GM04503 (cell line): ENCODE data around the gene LCN10.

ENCODE experiments used
- DNase-seq: peaks from one replicate; pipeline ENCODE4 v3.0.0-alpha.2; 2012; ENCODE audit warnings: low read depth

LCN10 gene

DNA sequence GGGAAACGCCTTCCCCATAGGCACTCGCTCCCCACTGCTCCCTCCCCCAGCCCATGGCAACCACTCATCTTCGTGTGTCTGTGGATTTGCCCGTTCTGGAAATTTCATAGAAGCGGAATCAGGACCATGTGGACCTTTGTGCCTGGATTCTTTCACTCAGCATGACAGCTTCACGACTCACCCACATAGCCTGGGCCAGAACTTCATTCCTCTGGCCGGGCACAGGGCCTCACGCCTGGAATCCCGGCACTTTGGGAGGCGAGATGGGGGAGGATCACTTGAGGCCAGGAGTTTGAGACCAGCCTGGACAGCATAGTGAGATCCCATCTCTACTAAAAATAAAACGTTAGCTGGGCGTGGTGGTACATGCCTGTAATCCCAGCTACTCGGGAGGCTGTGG lies 42.4 kb downstream of the LCN10 start:
- DNase-seq, result peak; percentile 11

DNA sequence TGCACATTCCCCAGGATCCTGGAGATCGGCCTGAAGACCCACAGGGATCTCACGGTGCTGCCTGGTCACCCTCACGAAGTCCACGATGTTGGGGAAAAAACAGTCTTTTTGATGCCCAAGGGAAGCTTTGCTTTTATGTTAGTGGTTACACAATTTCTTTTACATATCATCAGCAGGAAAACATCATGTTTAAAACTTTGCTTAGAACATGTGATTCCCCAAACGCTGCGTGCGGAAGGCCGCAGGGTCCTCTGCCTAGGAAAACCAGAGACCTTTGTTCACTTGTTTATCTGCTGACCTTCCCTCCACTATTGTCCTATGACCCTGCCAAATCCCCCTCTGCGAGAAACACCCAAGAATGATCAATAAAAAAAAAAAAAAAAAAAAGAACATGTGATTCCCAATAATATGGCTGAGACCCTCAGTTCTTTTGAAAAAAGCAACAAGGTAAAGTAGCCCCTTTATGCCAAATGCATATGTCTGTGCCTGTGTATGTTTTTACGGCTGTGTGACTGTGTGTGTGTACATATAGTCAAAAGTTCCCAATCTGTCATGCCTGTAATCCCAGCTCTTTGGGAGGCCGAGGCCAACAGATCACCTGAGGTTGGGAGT lies 44.0 kb downstream of the LCN10 start:
- DNase-seq, result no peak

DNA sequence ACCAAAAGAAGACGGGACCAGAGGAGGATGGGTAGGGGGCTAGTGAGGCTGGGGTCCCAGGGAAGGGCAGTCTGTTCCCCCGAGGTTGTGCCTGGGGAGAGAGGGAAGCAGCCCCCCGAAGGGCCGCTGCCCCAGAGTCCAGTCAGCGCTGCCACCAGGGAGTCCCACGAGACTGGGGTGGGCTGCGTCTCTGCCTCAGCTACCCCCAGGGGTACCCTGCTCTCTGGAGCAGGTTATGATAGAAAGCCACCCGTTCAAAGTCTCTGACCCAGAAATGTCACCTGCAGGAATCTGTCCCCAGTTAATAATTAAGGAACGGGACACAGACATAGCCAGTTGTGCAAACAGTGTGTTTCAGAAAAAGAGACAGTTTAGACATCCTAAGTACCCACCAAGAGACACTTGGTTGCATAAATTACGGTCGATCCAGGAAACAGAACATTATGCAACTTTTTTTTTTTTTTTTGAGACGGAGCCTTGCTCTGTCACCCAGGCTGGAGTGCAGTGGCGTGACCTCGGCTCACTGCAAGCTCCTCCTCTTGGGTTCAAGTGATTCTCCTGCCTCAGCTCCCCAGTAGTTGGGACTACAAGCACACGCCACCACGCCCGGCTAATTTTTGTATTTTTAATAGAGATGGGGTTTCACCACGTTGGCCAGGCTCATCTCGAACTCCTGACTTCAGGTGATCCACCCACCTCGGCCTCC lies 44.8 kb downstream of the LCN10 start:
- DNase-seq, result no peak

DNA sequence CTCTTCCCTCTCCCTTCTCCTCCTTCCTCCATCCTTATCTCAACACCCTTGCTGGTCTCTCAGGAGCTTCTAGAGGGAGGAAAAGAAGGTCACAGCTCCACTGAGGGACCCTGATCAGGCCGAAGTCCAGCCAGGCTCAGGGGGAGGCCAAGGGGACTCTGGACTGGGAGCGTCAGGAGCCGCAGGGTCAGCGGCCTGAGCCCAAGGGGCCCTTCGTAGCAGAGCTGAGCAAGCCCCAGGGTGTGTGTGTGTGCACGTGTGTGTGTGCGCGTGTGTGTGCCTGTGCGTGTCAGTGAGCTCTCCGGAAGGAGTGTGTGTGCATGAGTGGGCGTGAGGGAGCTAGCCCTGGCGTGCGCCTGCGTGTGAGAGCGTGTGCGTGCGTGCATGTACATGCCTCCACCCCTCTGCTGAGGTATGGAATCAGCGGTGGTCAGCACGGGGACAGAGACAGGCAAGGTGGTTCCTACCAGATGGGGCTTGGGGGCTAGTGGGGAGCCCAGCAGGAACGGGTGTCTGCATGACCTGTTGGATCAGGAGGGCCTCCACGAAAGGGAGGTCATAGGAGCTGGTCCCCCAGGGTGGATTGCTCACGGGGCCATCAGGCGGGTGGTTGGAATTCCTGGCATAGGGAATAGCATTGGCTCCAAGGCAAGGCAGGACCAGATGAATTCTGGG lies 45.5 kb downstream of the LCN10 start:
- DNase-seq, result no peak

DNA sequence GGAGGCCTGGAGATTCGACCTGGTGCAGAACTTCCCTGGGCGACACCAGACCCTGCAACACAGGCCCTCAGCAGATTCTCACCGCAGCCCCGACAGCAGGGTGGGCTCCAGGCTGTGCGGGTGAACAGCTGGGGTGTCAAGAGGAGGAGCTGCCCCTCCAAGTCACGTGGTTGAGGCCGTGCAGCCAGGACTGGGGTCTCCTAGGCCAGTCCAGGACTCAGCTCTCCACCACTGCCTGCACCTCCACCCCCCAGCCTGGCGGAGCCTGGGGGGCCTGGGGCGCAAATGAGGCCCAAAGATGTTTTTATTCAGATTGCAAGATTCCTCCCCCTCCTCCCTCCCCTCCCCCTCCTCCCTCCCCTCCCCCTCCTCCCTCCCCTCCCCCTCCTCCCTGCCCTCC lies 46.2 kb downstream of the LCN10 start:
- DNase-seq, result no peak

DNA sequence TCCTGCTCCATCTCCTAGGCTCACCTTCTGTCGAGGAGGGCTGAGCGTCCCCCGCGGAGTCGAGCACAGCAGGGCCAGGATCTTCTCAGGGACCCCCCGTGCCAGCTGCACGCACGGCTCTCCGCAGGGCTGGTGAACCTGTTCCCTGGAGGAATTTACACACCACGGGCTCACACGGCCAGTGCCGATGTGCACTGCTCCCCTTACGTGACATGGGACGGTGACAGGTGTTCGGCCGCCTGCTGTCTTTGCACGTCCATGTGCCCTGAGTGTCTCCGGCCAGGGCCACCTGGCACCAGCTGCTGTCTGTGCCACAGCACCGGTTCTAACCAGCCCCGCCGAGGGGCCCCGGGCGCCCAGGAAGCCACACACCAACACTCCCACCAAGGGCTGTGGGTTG lies 46.8 kb downstream of the LCN10 start:
- no peak for DNase-seq

DNA sequence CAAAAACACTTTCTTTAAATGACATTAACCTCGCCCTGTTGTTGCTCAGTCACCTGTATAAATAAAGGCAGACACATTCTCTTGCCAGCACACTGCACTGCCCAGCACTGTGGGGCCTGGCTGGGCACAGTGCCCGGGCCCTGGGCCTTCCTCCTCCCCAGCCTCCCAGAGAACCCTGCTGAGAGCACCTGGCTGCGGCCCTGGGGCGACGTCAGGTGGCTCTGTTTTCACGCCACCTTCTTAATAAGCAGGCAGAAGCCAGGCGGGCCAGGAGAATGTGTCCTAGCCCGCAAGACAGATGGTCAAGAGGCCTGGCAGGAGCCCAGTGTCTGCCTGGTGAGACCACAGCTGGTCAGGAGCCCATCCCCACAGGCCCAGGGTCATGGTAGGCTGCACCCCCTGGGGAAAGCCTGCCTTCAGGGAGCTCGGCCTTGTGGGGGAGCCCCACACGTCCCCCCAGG lies 47.3 kb downstream of the LCN10 start:
- no peak for DNase-seq

DNA sequence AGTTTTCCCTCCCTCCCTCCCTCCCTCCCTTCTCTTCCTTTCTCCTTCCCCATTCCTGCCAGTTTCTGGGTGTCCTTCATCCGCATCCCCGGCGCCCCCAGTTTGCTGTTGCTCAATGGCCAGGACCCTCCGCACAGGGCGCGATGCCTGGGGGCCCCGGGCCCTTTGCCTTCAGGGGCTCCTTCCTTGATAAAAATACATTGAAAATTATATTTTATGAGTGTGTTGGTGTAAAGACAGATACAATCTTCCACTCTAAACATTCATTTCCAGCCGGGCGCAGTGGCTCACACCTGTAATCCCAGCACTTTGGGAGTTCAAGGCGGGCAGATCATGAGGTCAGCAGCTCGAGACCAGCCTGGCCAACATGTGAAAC lies 47.9 kb downstream of the LCN10 start:
- DNase-seq, result no peak

DNA sequence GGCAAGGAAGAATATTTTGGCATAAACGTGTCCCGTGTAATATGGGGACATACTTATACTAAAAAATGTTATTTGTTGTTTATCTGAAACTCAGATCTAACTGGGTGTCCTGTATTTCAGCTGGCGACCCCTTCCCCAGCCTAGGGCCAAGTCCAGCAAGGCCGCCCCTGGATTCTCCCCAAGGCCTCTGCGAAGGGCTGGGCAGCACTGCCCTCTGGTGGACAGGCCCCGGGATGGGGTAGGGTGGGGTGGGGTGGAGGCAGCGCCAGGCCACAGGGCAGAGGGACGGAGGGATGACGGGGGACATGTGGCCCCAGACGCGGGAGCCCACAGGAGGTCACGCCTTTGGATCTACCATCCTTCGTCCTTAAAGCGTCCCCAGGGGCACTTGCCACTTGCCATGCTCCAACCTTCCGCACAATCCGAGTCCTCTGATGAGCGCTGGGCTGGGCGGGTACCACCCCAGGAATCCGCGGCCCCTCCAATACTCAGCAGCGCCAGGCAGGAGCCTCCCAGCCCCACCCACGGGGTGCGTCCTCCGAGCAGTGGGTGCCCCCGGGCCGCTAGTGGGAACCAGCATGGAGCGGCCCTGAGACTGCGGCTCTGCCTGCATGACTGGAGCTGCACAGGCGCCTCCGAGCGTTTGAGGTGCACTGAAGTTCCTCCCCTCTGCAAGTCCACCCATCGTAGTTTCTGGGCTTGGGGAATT lies 48.4 kb downstream of the LCN10 start:
- DNase-seq, result no peak

DNA sequence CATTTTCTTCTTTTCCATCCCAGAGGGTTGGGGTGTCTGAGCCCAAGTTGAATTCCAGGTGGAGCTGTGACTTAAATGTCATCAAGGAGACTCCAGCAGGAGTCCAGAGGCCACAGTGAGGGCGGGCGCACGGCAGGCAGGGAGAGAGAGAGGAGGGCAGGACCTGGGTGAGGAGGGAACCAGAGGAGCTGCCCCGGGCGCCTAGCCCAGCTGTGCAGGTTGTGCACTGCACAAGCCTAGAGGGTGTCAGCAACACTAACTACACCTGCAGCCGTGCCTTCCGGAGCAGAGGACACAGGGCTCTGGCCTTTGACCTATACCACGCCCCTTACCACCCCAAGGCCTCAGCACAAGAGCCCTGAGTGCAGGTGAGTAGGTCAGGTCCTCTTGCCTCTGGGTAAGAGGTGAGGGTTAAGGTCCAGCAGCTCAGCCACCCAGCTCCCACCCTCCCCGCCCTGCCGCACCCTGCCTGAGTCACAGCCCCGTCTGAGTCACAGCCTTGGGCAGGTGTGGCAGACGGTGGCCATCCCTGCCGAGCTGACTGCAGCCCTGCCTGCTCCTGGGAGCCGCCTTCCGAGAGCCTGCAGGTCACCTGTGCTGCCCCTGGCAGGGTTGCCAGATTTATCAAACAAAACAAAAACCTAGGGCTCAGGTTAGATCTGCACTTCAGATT lies 49.1 kb downstream of the LCN10 start:
- DNase-seq, result no peak

DNA sequence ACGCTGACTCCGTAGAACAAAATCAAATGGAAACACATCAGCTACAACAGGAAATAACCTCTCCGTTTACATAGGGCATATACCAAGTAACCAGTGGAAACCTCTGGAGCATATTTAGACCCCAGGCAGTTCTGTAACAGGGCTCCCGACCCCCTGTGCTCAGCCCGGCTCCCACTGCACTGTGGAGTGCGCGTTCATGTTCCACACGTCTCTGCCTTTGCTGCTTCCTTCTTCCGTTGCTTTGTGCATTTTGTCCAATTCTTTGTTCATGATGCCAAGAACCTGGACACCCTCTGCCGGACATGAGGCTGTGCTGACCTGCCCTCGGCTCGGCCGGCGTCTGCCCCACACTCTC lies 49.6 kb downstream of the LCN10 start:
- no peak for DNase-seq

DNA sequence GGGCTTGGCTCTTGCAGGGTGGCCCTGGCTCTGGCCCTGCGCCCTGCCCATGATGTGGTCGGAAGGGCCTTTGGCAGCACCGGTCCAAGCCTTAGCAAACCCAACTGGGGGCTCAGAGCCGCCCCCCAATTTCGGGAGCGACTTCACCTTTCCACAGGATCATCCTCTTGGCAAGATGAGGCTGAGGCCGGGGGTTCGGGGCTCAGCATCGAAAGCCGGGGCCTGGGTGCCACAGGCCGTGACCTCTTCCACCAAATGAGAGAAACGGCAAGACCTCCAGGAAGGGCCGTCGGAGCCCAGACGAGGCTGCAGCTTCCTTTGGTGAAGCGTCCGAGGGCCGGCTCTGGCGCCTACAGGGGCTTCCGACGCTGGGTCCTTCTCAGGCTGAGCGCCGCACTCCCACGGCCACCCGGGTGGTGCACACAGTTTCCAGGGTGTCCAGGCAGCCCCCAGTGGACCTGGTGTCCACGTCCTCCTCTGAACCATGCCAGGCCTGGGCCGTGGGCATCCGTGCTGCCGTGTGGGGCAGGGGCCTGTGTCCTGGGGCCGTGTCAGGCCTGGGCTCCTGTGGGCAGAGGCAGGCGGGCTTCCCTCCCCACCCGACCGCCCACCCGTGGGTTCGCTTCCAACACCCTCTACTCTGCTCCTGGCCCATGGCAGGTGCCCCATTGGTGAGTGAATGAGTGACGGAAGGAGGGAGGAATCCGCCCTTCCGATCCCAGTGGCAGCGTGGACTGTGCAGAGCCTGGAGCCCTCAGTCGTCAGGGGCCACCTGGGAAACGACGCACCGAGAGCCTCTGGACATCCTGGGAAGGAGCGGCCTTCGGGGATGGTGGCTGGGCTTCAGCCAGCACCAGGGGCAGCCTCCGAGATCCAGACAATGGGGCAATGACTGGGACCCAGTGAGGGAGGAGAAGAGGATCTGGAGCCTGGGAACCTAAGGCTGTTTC lies 50.3 kb downstream of the LCN10 start:
- DNase-seq, result no peak

DNA sequence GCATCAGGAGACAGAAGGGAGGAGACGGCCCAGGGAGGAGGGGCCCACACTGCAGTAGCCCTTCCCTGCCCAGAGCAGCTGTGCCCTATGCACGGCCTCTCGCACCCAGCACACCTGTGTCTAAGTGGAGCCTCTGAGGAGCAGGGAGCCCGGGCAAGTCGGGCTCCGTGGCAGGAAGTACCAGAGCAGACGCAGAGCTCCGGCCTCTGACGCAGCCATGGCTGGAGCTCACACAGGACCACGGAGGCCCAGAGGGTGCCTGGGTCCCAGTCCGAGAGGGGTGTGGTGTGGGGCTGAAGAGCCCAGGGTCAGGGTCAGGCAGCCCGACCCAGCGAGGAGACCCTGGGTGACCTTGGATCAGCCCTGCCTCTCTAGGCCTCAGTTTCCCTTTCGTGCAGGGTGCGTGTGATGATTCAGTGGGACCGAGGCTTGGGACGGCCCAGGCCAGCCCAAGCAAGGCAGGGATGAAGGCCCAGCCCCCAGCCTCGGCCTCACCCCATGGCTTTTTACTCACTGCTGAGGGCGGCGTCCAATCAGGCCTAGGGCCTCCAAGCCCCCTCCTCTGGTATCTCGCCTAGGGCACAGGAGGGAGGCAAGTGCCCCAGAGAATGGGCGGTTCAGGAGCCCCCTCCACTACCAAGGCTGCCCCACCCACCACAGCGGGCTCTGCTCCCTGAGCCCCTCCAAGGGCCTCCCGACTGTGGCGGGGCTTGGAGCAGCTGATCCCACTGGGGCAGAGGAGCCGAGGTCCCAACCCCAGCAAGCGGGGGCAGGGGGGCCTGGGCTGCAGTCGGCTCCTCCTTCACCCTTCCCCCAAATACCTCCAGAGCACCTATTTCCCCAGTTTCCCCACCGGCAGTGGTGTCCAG lies 51.2 kb downstream of the LCN10 start:
- DNase-seq, result no peak

DNA sequence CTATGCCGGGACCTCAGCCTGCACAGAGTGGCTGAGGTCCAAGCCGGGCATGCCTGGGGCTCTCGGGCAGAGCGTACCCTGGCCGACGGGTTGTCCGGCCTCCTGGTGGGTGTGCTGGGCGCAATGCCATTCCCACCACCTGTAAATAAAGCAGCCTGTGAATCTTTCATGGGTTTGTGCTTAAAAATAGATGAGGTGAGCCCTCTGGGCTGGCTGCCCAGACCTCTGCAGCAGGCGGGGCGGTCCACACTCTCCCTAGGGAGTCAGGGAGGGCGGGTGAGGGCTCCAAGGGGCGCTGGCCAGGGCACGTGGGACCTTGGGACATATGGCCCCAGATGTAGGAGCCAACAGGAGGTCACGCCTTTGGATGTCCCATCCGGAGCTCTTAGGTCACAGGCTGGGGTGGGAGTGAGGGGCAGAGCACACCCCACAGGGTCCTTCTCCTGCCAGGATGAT lies 51.9 kb downstream of the LCN10 start:
- DNase-seq, result no peak

DNA sequence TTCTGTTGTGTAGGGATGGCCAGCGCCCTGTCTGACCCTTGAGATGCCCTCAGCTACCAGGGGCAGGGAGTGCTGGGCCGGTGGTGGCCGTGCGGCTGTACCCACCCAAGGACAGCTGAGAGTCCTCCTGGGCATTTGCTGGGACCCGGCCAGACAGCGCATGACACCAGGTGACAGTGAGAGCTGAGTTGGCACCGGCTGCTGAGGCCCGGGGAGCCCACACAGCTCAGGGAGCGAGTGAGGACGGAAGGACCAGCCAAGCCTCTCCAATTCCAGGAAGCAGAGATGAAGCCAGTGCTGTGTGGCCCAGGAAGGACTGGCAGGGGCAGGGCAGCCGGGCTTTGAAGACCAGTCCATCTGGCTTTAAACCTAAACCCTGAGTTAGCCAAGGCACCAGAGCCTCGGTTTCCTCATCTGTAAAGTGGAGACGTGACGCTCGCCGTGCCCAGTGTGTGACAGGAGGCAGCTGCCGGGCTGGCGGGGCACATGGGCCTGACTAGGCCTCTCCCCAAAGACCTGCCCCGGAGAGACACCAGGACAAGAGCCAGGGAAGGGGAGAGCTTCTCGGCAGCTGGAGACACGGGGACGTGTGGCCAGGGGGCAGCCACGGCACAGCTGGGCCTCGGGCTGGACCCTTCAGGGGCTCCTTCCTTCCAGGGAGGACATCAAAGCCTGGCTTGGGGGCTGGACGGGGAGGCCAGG lies 52.5 kb downstream of the LCN10 start:
- no peak for DNase-seq

DNA sequence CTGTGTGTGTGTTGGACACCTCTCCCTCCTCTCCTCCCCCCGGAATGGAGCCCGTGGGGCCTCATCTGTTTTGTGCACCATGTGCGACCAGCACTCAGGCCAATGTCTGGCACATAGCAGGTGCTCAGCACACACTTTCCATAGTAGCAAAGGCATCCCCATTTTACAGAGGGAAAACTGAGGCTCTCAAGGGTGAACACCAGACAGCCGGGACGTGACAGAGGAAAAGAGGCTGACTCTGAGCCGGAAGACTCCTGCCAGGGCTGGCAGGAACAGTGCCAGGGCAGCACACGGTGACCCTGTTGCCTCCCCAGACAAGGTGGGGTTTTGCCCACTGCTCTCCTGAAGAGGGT lies 53.7 kb downstream of the LCN10 start:
- no peak for DNase-seq

DNA sequence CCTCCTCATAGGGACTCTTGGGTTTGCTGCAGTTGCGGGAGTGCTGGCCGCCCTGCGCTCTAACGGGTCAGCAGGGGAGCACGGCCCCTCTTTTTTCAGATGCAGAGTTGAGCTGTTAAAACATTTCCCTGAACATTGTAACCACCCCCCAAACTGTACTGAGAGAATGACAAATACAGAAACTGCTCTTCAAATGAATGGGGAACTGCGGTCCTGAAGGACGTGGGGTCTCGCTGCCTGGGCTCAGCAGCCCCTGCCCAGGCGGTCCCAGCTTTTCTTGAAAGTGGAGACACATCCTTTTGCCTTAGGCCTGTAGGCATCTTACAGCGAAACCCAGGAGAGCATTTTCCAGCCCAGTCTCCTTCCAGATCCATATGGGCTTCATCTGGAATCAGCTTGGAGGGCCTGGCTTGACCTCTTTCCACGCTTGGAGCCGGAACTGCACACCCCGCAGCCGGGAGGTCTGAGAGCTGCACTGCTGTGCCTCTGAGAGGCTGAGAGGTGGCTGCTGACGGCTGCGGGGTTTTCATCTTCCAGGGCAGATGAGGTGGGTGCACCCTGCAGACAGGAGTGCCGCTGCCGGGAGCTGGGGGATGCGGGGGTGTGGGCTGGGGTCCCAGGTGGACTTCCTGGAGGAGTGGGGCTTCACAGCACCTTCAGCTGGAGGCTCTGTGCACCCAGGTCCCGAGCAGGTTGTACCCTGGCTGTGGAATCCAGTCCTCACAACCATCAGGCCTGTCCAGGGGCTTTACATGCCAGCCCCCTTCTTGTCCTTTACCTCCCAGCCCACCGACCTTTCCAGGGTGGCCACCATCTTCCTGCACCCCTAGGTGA lies 54.2 kb downstream of the LCN10 start:
- no peak for DNase-seq
